Measurements from ENCODE around the gene TOP2B.

The TOP2B gene

DNA sequence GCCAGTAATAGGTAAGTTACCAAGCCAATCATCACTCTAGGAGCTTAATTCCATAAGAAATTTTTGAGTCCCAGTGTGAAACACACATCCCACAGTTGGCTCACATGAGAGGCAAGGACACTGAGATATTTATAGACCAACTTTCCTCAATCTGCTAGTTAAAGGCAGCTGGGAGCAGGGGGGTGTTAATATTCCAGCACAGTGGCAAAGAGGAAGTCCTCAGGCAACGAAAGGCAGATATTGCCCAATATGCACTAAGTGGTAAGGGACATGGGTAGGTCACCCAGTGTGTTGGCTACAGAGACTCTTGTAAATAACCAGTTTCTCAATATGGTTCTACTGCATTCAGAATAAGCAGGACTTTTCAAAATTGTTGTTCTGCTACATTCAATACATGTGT lies 61.0 kb downstream of the TOP2B start:
- intact Hi-C loops (cut with DNase I; ENCODE audit: low total_unique reads): no loop called here
- peak overlapping the region; percentile 17 to 50 for H3K27ac ChIP-seq
- H3K4me3 ChIP-seq: no peak overlapping the region
- peaks cover 32 to 59% (median 52%) of the 10 kb centered on the region in 3 donors for H3K36me3 ChIP-seq
- no peaks in the 10 kb centered on the region for H3K9me3 ChIP-seq
- H3K4me1 ChIP-seq: peaks cover 0 to 22% (median 9%) of the 10 kb centered on the region in 4 donors
- no peaks in the 10 kb centered on the region for H3K27me3 ChIP-seq
- peak in 1 of 2 donors; percentile 50 for DNase-seq
- TF ChIP-seq, protein P1, sequence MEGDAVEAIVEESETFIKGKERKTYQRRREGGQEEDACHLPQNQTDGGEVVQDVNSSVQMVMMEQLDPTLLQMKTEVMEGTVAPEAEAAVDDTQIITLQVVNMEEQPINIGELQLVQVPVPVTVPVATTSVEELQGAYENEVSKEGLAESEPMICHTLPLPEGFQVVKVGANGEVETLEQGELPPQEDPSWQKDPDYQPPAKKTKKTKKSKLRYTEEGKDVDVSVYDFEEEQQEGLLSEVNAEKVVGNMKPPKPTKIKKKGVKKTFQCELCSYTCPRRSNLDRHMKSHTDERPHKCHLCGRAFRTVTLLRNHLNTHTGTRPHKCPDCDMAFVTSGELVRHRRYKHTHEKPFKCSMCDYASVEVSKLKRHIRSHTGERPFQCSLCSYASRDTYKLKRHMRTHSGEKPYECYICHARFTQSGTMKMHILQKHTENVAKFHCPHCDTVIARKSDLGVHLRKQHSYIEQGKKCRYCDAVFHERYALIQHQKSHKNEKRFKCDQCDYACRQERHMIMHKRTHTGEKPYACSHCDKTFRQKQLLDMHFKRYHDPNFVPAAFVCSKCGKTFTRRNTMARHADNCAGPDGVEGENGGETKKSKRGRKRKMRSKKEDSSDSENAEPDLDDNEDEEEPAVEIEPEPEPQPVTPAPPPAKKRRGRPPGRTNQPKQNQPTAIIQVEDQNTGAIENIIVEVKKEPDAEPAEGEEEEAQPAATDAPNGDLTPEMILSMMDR (IDR thresholded peaks at IDR 0.05): no peak

DNA sequence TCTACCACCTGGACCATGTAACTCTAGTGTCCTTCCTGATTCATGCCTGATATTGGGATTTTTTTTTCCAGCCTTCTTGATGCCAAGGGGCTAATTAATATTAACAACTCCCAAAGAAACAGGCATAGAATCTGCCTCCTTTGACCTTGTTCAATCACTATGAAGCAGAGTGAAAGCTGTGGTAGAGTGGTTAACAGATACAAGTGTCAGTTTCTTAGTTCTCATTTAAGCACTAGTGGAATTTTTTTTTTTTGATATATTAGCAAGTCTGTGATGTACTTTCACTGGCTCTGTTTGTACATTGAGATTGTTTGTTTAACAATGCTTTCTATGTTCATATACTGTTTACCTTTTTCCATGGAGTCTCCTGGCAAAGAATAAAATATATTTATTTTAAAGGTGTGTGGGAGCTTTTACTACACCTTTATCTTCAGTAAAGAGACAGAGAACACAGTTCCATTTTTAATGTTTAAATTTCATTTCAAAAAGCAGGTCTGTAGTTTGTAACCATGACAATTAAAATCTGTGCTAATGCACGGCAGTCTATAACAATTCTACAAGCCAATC lies 67.1 kb downstream of the TOP2B start:
- Histone ChIP-seq H3K4me1 (peaks cover 0 to 14% (median 14%) of the 10 kb centered on the region in 4 donors), H3K27me3 (no peaks in the 10 kb centered on the region), H3K27ac (no peak overlapping the region), H3K9me3 (no peaks in the 10 kb centered on the region), H3K36me3 (peaks cover 20 to 57% (median 47%) of the 10 kb centered on the region in 3 donors), H3K4me3 (no peak overlapping the region)
- intact Hi-C loops (cut with DNase I; ENCODE audit: low total_unique reads): no loop called here
- no peak for DNase-seq
- TF ChIP-seq, protein P1 (IDR thresholded peaks at IDR 0.05): no peak

DNA sequence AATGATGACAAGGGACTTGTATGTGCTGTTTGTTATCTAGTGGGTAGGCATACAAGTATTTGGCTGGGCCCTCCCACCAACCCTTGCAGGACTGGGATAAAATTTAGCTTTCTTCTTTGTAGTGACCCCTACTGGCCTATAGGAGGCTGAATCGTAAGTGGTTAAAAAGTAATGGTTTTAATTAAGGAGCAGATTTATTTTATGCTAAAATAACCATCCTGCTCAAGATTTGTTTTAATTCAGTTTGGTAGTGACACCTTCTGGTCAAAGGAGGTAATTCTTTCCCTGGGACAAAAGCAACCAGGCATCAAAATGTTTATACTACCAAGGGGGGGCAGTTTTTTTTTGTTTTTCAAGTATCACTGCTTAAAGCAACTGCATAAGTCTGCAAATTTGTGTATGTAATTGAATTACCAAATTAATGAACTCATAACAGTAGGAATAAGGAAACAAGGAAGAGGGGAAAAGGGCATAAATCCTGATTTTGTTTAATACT lies 70.7 kb downstream of the TOP2B start:
- H3K27ac ChIP-seq: peak overlapping the region; percentile 13 to 62
- intact Hi-C loops (cut with DNase I; ENCODE audit: low total_unique reads): loop anchor here (5.0 kb wide), 1 partner anchor 167 kb away; the partner anchor contains the start of gene RARB
- H3K4me3 ChIP-seq: no peak overlapping the region
- no peak for DNase-seq
- H3K4me1 ChIP-seq: peaks cover 0 to 34% (median 27%) of the 10 kb centered on the region in 4 donors
- no peaks in the 10 kb centered on the region for H3K27me3 ChIP-seq
- H3K9me3 ChIP-seq: no peaks in the 10 kb centered on the region
- TF ChIP-seq, protein P1 (IDR thresholded peaks at IDR 0.05): peak; percentile 82 to 85
- peaks cover 11 to 34% (median 21%) of the 10 kb centered on the region in 3 donors for H3K36me3 ChIP-seq

DNA sequence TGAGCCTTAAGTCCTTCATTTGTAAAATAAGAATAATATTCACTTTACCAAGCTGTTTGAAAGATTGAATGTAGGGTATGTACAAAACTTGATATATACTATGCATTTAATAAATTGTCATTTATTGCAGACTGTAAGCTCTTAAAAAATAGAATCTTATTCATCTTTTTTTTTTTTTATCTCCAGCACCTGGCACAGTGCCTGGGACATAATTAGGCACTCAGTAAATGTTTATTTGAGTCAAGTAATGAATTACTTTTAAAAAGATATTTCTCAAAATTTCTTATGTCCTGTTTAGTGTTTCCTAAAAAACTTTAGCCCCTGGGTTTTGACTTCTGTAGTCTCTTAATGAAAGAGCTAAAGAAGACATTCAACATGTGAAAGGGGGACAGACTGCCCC lies 71.7 kb downstream of the TOP2B start:
- no peaks in the 10 kb centered on the region for H3K9me3 ChIP-seq
- peaks cover 2 to 24% (median 10%) of the 10 kb centered on the region in 3 donors for H3K36me3 ChIP-seq
- H3K4me1 ChIP-seq: peaks cover 0 to 34% (median 27%) of the 10 kb centered on the region in 4 donors
- H3K27ac ChIP-seq: peak overlapping the region; percentile 51 to 62
- TF ChIP-seq, protein P1 (IDR thresholded peaks at IDR 0.05): no peak
- H3K4me3 ChIP-seq: no peak overlapping the region
- H3K27me3 ChIP-seq: no peaks in the 10 kb centered on the region
- DNase-seq: no peak
- intact Hi-C loops (cut with DNase I; ENCODE audit: low total_unique reads): loop anchor here (5.0 kb wide), 1 partner anchor 166 kb away; the partner anchor contains the start of gene RARB

DNA sequence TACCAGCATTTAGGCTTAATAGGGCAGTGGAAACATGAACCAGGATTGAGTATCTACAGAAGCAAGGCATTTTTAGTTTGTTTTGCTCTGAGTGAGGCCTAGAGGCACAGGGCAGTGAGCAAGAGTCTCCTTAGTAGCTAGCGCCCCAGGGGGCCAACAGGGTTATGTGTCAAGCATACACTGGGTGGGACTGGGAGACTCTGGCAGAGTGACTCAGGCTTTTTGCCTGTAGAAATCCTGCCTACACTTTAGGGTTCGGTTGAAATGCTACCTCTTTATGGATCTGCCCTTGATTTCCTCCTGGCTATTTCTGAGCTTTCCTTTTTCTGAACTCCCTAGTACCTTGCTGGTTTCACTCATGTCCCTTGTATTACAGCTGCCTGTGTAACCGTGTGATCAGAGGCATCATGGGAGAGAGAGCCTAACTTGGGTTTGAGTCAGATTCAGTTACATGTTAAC lies 72.2 kb downstream of the TOP2B start:
- no peaks in the 10 kb centered on the region for H3K27me3 ChIP-seq
- H3K27ac ChIP-seq: peak overlapping the region; percentile 51 to 62
- peak; percentile 71 to 83 for DNase-seq
- TF ChIP-seq, protein P1 (IDR thresholded peaks at IDR 0.05): peak; percentile 44 to 48
- no peak overlapping the region for H3K4me3 ChIP-seq
- intact Hi-C loops (cut with DNase I; ENCODE audit: low total_unique reads): loop anchor here (5.0 kb wide), 1 partner anchor 165 kb away; the partner anchor contains the start of gene RARB
- peaks cover 0 to 19% (median 7%) of the 10 kb centered on the region in 3 donors for H3K36me3 ChIP-seq
- H3K9me3 ChIP-seq: no peaks in the 10 kb centered on the region
- peaks cover 0 to 34% (median 27%) of the 10 kb centered on the region in 4 donors for H3K4me1 ChIP-seq
